ENCODE measurements around the gene PHOX2B.

- TF ChIP-seq ZNF70 (CRISPR knock-in tag; IDR thresholded peaks at IDR 0.05) (no peak), ZFP3 (CRISPR knock-in tag; IDR thresholded peaks at IDR 0.05) (no peak)
Observed at GRCh38 chr4:41751449-41752061, 3.0 kb upstream of the PHOX2B start.
